GM12878 (cell line): Measurements from ENCODE around the gene LAMB4. TPM values are rescaled to one million over a fixed set of nuclear protein-coding genes. Genes with fewer than 3 reads are reported as not detected.

Source experiments
- ATAC-seq: fragments of 200-7000 bp; cut with Tn5 transposase; 3 replicates; pipeline ENCODE4 v1.9.1; 2020; ENCODE audit warnings: mild to moderate bottlenecking, moderate library complexity
- BruUV-seq: library from RNA; stranded (reverse); fragments of 400-500 nt; replicated peaks from 2 replicates; lab custom pipeline; 2021; lab: Mats Ljungman, UMichigan
- CTCF ChIA-PET: fragments of 300-600 bp; sonication (Branson Sonifier 250); formaldehyde crosslinking; extraction: SDS; loops from one replicate; lab custom pipeline; 2021; ENCODE audit warnings: inconsistent platforms; lab: Yijun Ruan, JAX
- POLR2A ChIA-PET: fragments of 350-600 bp; formaldehyde crosslinking; extraction: SDS; loops from one replicate; lab custom pipeline; 2021; ENCODE audit warnings: inconsistent platforms; lab: Charles Lee
- RAD21 ChIA-PET: fragments of 300-600 bp; sonication (Branson Sonifier 250); formaldehyde crosslinking; loops from one replicate; lab custom pipeline; 2023; ENCODE audit warnings: antibody characterized with exemption; ENCODE audit not compliant: unreplicated experiment; lab: Charles Lee
- SMC1A ChIA-PET: fragments of 300-600 bp; sonication (Branson Sonifier 250); formaldehyde crosslinking; loops from one replicate; lab custom pipeline; 2023; ENCODE audit not compliant: unreplicated experiment, uncharacterized antibody; lab: Charles Lee
- DNase-seq: peaks from one replicate; pipeline ENCODE4 v3.0.0-alpha.2; 2011; ENCODE audit warnings: low read depth, low spot score
- FAIRE-seq: peaks from 3 replicates; lab custom pipeline; 2011; peaks lifted over from hg19 to GRCh38; lab: Jason Lieb, UNC
- H2AFZ ChIP-seq: 2 replicates; pipeline ENCODE4 v1.6.0; 2011; ENCODE audit warnings: low read depth, low read length, control low read depth; ENCODE audit not compliant: control insufficient read depth
- H3K27ac ChIP-seq: 2 replicates; pipeline ENCODE4 v1.5.1; 2011; ENCODE audit warnings: control low read depth; ENCODE audit not compliant: control insufficient read depth, insufficient read depth
- H3K27me3 ChIP-seq, 2 experiments: replicated peaks in 1 of 2; 2 replicates each; pipeline versions ENCODE4 v1.6.0 to v1.6.1; 2011; ENCODE audit warnings: low read length in 1 of 2; ENCODE audit not compliant: control insufficient read depth in 2 of 2, insufficient read depth in 2 of 2
- H3K36me3 ChIP-seq, 2 experiments: 2 replicates each; pipeline ENCODE4 v1.5.1; 2011; ENCODE audit warnings: low read length in 1 of 2; ENCODE audit not compliant: control insufficient read depth in 2 of 2, insufficient read depth in 2 of 2
- H3K4me1 ChIP-seq: 2 replicates; pipeline ENCODE4 v1.6.1; 2011; ENCODE audit warnings: mild to moderate bottlenecking, low read length, moderate library complexity, mixed read lengths; ENCODE audit not compliant: control insufficient read depth, insufficient read depth
- H3K4me2 ChIP-seq: 2 replicates; pipeline ENCODE4 v1.6.0; 2011; ENCODE audit warnings: control low read depth; ENCODE audit not compliant: control insufficient read depth, insufficient read depth
- H3K4me3 ChIP-seq: fragments of 200-600 bp; sonication (generic); 2 replicates; pipeline ENCODE4 v1.5.1; 2016
- H3K79me2 ChIP-seq: 2 replicates; pipeline ENCODE4 v1.6.0; 2011; ENCODE audit warnings: low read length; ENCODE audit not compliant: control insufficient read depth, insufficient read depth
- H3K9ac ChIP-seq: 2 replicates; pipeline ENCODE4 v1.8.0; 2011; ENCODE audit warnings: low read length, control low read depth, mixed read lengths; ENCODE audit not compliant: control insufficient read depth, insufficient read depth
- H3K9me3 ChIP-seq: replicated peaks from 3 replicates; pipeline ENCODE4 v1.5.1; 2011; ENCODE audit warnings: mild to moderate bottlenecking, low read length; ENCODE audit not compliant: control insufficient read depth, insufficient read depth
- H4K20me1 ChIP-seq: 2 replicates; pipeline ENCODE4 v1.6.0; 2011; ENCODE audit not compliant: control insufficient read depth, insufficient read depth
- NKRF ChIP-seq: fragments of 450-650 bp; conservative IDR thresholded peaks from 2 replicates; pipeline ENCODE4 v1.6.1; 2017; ENCODE audit warnings: mild to moderate bottlenecking, moderate library complexity
- NRF1 ChIP-seq: conservative IDR thresholded peaks from 2 replicates; pipeline ENCODE4 v1.6.1; 2011; ENCODE audit warnings: mild to moderate bottlenecking, low read depth, low read length, improper control_type of control experiment
- PAX5 ChIP-seq: IDR thresholded peaks from 2 replicates; pipeline ENCODE4 v1.6.1; 2011; ENCODE audit warnings: low read depth, low read length, borderline replicate concordance
- RELB ChIP-seq: fragments of 450-650 bp; IDR thresholded peaks from 2 replicates; pipeline ENCODE4 v1.6.1; 2017; ENCODE audit warnings: low read depth, mild to moderate bottlenecking, moderate library complexity
- SIX5 ChIP-seq: IDR thresholded peaks from 2 replicates; pipeline ENCODE4 v1.6.1; 2011; ENCODE audit warnings: mild to moderate bottlenecking, low read depth, low read length, moderate library complexity; ENCODE audit not compliant: severe bottlenecking
- YY1 ChIP-seq: IDR thresholded peaks from 2 replicates; pipeline ENCODE4 v1.6.1; 2011; ENCODE audit warnings: low read depth, mild to moderate bottlenecking, low read length
- ZBTB40 ChIP-seq: fragments of 450-650 bp; IDR thresholded peaks from 2 replicates; pipeline ENCODE4 v1.6.1; 2016; ENCODE audit warnings: mild to moderate bottlenecking, moderate library complexity, borderline replicate concordance
- ZNF274 ChIP-seq: IDR thresholded peaks from one replicate; pipeline ENCODE4 v1.8.0; 2011; ENCODE audit not compliant: insufficient read length, insufficient read depth
- WGBS: methylation state at CpG from one replicate; pipeline ENCODE4 v1.1.6; 2016; ENCODE audit warnings: low lambda C conversion rate; ENCODE audit not compliant: insufficient replicate concordance, insufficient coverage; ENCODE audit errors: missing lambda C conversion rate; 5-methylcytosine and 5-hydroxymethylcytosine counted together
- in situ Hi-C: fragments of 300-500 bp; cut with MboI; formaldehyde crosslinking; loops from 9 replicates; pipeline ENCODE4 v1.14.3; 2018; ENCODE audit warnings: mixed read lengths
- intact Hi-C: fragments of 100-400 bp; cut with micrococcal nuclease; formaldehyde crosslinking; loops from one replicate; pipeline ENCODE4 v1.14.2; 2022; ENCODE audit not compliant: unreplicated experiment
- polyA plus RNA-seq, 11 experiments: library from polyadenylated mRNA; depleted of rRNA in 4 of 11; unstranded in 6 of 11; stranded (reverse) in 5 of 11; fragments of >200 nt; fragmentation: Nextera tagmentation in 4 of 11; fragmentation: Illumina TruSeq in 1 of 11; extraction: Ambion mirVana in 4 of 11; extraction: Trizol in 1 of 11; gene quantifications; 1 replicate in 1 of 11; 2 replicates in 10 of 11; pipeline versions ENCODE4 v1.2.1 to v1.2.3, GENCODE V29; 2011 to 2016; ENCODE audit warnings: inconsistent platforms in 2 of 11, missing spikeins in 2 of 11, low read depth in 1 of 11
- total RNA-seq, 4 experiments: library from RNA; depleted of rRNA in 3 of 4; stranded (reverse); fragments of >200 nt in 3 of 4; fragmentation: Illumina TruSeq in 1 of 4; extraction: Trizol in 1 of 4; gene quantifications; 2 replicates each; pipeline versions ENCODE4 v1.2.1 to v1.2.3, GENCODE V29; 2013 to 2021

Gene LAMB4
- total and polyA plus RNA-seq, 10 of the 15 experiments (the other 5 are each of a cell fraction or from before 2014, with no cell fraction given): 0.04 to 0.06 TPM; not detected in 8

GRCh38 chr7:108145401-108145800 lies 15.2 kb upstream of the LAMB4 start:
- no peak overlapping the region for H3K9ac ChIP-seq
- POLR2A ChIA-PET: interaction anchor here (1.0 to 3.0 kb wide), 6 partner anchors 10 to 33 kb away, joined by 3 to 12 read pairs (median 7); no protein-coding TSS in a partner anchor
- TF ChIP-seq ZNF274 (no peak), ZBTB40 (no peak), NKRF (no peak), NRF1 (no peak), SIX5 (no peak), YY1 (no peak), RELB (no peak), PAX5 (no peak)
- no TSS peak for BruUV-seq
- CTCF ChIA-PET: interaction anchor here (0.6 to 3.4 kb wide), 26 partner anchors 11 to 918 kb away, joined by 3 to 254 read pairs (median 4); partner anchors contain the start of genes DLD and PNPLA8
- DNase-seq (no peak), ATAC-seq (no peak), FAIRE-seq (no peak)
- H3K4me1 ChIP-seq: no peaks in the 10 kb centered on the region
- no peaks in the 10 kb centered on the region for H4K20me1 ChIP-seq
- SMC1A ChIA-PET: interaction anchor here (0.6 to 5.2 kb wide), 25 partner anchors 11 to 678 kb away, joined by 3 to 130 read pairs (median 4); partner anchors contain the start of gene LAMB4
- H3K27ac ChIP-seq: no peak overlapping the region
- intact Hi-C loops: loop anchor here (5.0 to 10.0 kb wide), 2 partner anchors 268 to 401 kb away; partner anchors contain the start of gene CBLL1
- H3K4me3 ChIP-seq: no peak overlapping the region
- H3K79me2 ChIP-seq: no peaks in the 10 kb centered on the region
- no peaks in the 10 kb centered on the region for H3K36me3 ChIP-seq
- H3K27me3 ChIP-seq: peaks cover 0 to 3% of the 10 kb centered on the region in 2 experiments; a peak in 1 of 4 replicates
- no peaks in the 10 kb centered on the region for H3K9me3 ChIP-seq
- in situ Hi-C loops: loop anchor here (5.0 kb wide), 1 partner anchor 33 kb away; no protein-coding TSS in a partner anchor
- WGBS: 24% methylated on average over 6 of the region's 8 CpGs
- RAD21 ChIA-PET: interaction anchor here (0.7 to 3.3 kb wide), 12 partner anchors 12 to 682 kb away, joined by 3 to 142 read pairs (median 7); partner anchors contain the start of gene LAMB4
- no peak overlapping the region for H3K4me2 ChIP-seq
- no peak overlapping the region for H2AFZ ChIP-seq
